DOHH2 (cell line): Measurements from ENCODE around the gene OPN1LW.
"Not testable (repeated sequence)": the region's sequence is repeated elsewhere in the genome, so short reads cannot be mapped to it uniquely, and the experiment has no call there.

Experiments used
- EZH2phosphoT487 ChIP-seq: fragments of 200-600 bp; sonication (generic); IDR thresholded peaks from 2 replicates; pipeline ENCODE4 v1.6.1; 2017; ENCODE audit warnings: borderline replicate concordance, mild to moderate bottlenecking, antibody characterized with exemption, low read length, moderate library complexity, mixed read lengths
- TF ChIP-seq, protein P1 (sequence below): fragments of 200-600 bp; sonication (generic); IDR thresholded peaks from one replicate; pipeline ENCODE4 v1.5.1; 2014; ENCODE audit warnings: antibody characterized with exemption, mild to moderate bottlenecking, low read depth, low read length; ENCODE audit not compliant: poor library complexity, severe bottlenecking

DNA sequence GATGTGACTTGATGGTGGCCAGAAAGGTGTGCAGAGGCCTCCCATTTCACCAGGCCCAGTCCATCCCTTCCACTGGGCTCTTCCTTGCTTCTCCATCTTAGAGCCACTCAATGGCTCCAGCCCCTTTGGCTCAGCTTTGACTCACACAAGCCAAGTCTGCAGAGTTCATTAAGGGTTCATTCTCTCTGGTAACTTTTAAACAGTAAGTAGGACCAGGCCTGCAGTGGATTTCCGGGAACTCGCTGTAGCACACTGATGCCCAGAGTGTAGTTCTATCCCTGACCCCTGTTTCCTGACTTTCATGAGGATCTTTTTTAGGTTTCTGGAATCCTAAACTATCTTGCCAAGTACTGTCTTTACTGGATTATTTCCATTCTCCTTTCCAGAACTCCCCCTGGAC is 50.3 kb downstream of the OPN1LW start:
- TF ChIP-seq, protein P1, sequence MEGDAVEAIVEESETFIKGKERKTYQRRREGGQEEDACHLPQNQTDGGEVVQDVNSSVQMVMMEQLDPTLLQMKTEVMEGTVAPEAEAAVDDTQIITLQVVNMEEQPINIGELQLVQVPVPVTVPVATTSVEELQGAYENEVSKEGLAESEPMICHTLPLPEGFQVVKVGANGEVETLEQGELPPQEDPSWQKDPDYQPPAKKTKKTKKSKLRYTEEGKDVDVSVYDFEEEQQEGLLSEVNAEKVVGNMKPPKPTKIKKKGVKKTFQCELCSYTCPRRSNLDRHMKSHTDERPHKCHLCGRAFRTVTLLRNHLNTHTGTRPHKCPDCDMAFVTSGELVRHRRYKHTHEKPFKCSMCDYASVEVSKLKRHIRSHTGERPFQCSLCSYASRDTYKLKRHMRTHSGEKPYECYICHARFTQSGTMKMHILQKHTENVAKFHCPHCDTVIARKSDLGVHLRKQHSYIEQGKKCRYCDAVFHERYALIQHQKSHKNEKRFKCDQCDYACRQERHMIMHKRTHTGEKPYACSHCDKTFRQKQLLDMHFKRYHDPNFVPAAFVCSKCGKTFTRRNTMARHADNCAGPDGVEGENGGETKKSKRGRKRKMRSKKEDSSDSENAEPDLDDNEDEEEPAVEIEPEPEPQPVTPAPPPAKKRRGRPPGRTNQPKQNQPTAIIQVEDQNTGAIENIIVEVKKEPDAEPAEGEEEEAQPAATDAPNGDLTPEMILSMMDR = not testable (repeated sequence)
- TF ChIP-seq EZH2phosphoT487 = not testable (repeated sequence)
